ENCODE measurements around the gene ZNF479. TPM values are rescaled to one million over a fixed set of nuclear protein-coding genes. Genes with fewer than 3 reads are reported as not detected.
"Not testable (repeated sequence)": the region's sequence is repeated elsewhere in the genome, so short reads cannot be mapped to it uniquely, and the experiment has no call there.

The ZNF479 gene
- total RNA-seq, result not detected
- polyA plus RNA-seq, result not detected
- long read RNA-seq, donor 1, result 0 reads
- long read RNA-seq, donor 2, result 0 reads
- long read RNA-seq, donor 3, result 0 reads
- long read RNA-seq, donor 4, result 0 reads
- long read RNA-seq, donor 5, result 0 reads
- long read RNA-seq, donor 6, result 0 reads
- long read RNA-seq, donor 7, result 0 reads
- long read RNA-seq, donor 8, result 0 reads
- long read RNA-seq, donor 9, result 0 reads
- long read RNA-seq, donor 10, result 0 reads

DNA sequence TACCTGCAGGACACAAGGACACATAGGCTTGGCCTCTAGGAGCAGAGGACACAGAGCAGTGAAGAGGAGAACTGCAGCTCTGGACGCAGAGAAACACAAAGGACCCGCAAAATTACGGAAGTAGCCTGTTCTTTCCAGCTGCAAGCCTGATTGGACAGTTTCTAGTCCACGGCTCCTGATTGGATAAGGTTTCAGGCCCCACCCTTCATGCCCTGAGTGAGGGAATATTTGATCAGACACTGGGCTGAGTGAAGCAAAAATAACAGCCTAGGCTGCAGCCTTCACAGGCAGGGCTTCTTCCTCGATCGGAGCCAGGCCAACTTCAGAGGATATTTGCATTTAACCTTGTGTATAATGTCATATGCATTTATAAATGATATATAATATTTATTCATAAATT lies at the start of gene ZNF479:
TSS of gene ZNF479 (minus strand) at position 101 of the 400 bp plus-strand sequence. CDS start 112 bp downstream, outside the sequence.
- H3K9me3 ChIP-seq, result peaks cover 4 to 91% (median 57%) of the 10 kb centered on the region in 4 donors
- intact Hi-C loops (cut with DNase I; ENCODE audit: low total_unique reads); H3K4me3 ChIP-seq; DNase-seq; H3K27me3 ChIP-seq; H3K27ac ChIP-seq; H3K36me3 ChIP-seq; H3K4me1 ChIP-seq: not testable (repeated sequence)
- 89 to 93% (median 92%) methylated on average over 6 of the region's 6 CpGs for WGBS, 5 donors

DNA sequence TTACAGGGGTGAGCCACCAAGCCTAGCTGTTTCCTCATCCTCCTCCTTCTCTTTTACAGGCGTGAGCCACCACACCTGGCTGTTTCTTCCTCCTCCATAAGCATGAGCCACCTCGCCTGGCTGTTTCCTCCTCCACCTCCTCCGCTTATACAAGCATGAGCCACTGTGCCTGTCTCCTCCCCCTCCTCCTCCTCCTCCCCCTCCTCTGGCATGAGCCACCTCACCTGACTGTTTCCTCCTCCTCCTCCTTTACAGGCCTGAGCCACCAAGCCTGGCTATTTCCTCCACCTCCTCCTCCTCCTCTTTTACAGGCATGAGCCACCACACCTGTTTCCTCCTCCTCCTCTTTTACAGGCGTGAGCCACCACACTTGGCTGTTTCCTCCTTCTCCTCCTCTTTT lies 49.8 kb upstream of the ZNF479 start:
- Histone ChIP-seq H3K27ac (no peak overlapping the region), H3K4me3 (no peak overlapping the region), H3K9me3 (peaks cover 0 to 67% (median 12%) of the 10 kb centered on the region in 4 donors), H3K4me1 (no peaks in the 10 kb centered on the region), H3K36me3 (no peaks in the 10 kb centered on the region), H3K27me3 (no peaks in the 10 kb centered on the region)
- no peak for DNase-seq
- intact Hi-C loops (cut with DNase I; ENCODE audit: low total_unique reads), result no loop called here
- WGBS, 5 donors, result 62 to 75% (median 69%) methylated on average over 4 of the region's 4 CpGs
- no peak for TF ChIP-seq EP300 (IDR thresholded peaks at IDR 0.05)
- no peak for TF ChIP-seq POLR2AphosphoS5 (IDR thresholded peaks at IDR 0.05)
- no peak for TF ChIP-seq CTCF (IDR thresholded peaks at IDR 0.05)
- TF ChIP-seq POLR2A (IDR thresholded peaks at IDR 0.05), result no peak

DNA sequence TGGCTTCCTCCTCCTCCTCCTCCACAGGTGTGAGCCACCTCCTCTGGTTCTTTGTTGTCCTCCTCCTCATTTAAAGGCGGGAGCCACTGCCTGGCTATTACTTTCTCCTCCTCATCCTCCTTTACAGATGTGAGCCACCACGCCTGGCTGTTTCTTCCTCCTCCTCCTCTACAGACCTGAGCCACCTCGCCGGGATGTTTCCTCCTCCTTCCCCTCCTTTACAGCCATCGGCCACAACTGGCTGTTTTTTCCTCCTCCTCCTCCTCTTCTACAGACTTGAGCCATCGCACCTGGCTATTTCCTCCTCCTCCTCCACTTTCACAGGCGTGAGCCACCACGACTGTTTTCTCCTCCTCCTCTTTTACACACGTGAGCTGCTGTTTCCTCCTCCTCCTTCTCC lies 49.0 kb upstream of the ZNF479 start:
- H3K36me3 ChIP-seq, result no peaks in the 10 kb centered on the region
- H3K4me1 ChIP-seq, result no peaks in the 10 kb centered on the region
- H3K27me3 ChIP-seq, result no peaks in the 10 kb centered on the region
- TF ChIP-seq CTCF (IDR thresholded peaks at IDR 0.05), result no peak
- no peak for TF ChIP-seq POLR2AphosphoS5 (IDR thresholded peaks at IDR 0.05)
- no peak for TF ChIP-seq EP300 (IDR thresholded peaks at IDR 0.05)
- TF ChIP-seq POLR2A (IDR thresholded peaks at IDR 0.05), result no peak
- H3K27ac ChIP-seq, result no peak overlapping the region
- no peak for DNase-seq
- H3K4me3 ChIP-seq, result no peak overlapping the region
- WGBS, 5 donors, result 74 to 83% (median 78%) methylated on average over 9 of the region's 9 CpGs
- peaks cover 0 to 71% (median 13%) of the 10 kb centered on the region in 4 donors for H3K9me3 ChIP-seq
- intact Hi-C loops (cut with DNase I; ENCODE audit: low total_unique reads), result no loop called here

- 91 to 94% (median 93%) methylated on average over 21 to 30 of the region's 30 CpGs for WGBS, 5 donors
- H3K4me3 ChIP-seq, result no peak overlapping the region
- intact Hi-C loops (cut with DNase I; ENCODE audit: low total_unique reads), result no loop called here
Measured at GRCh38 chr7:57179776-57180415, 47.7 kb upstream of the ZNF479 start.

More at GRCh38 chr7:57179776-57180415, 47.7 kb upstream of the ZNF479 start:
- Histone ChIP-seq H3K9me3 (peaks cover 0 to 71% (median 13%) of the 10 kb centered on the region in 4 donors), H3K4me1 (no peaks in the 10 kb centered on the region), H3K36me3 (no peaks in the 10 kb centered on the region), H3K27me3 (no peaks in the 10 kb centered on the region), H3K27ac (no peak overlapping the region)
- no peak for DNase-seq
- no peak for TF ChIP-seq POLR2AphosphoS5 (IDR thresholded peaks at IDR 0.05)
- TF ChIP-seq EP300 (IDR thresholded peaks at IDR 0.05), result no peak
- TF ChIP-seq POLR2A (IDR thresholded peaks at IDR 0.05), result no peak
- TF ChIP-seq CTCF (IDR thresholded peaks at IDR 0.05), result no peak
